NCI-H1105 treated with DMSO at 0.1 percent for 48 hours (cell line): ENCODE measurements around the gene PAX6.

Source experiments
- DNase-seq: peaks from one replicate; lab custom pipeline; 2025; lab: John Stamatoyannopoulos, UW

PAX6 gene

DNA sequence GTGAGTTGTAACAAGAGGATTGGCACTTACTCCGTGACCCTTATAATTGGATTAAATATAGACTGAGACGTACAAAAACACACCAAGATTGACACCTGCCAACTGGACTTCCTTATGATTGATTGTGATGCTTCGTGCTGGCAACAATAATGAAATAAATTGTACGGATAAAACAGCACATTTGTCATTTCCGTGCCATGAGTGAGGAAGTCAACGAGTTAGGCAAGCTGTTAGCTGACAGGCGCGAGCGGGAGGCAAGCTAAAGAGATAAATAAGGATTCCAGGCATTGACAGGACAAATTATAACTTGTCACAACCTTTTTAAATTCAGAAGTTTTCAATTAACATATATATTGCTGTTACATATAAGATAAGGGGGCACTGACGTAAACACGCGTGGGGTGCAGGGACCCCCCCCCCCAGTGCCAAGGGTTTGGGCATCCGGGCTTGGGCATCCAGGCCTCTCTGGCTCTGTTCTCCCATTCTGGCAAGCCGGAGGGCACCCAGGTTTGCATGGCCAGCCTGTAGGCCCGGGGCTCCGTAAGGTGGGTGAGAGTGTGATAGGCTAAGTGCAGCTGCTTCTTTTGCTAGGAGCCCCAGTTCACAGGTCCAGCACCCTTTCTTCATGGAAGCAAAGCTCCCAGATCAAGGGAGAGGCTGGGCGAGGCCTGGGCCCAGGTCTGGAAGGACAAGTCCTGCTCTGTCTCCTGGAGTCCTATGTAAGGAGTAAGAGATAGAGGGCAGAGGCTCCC is 11.2 kb upstream of the PAX6 start:
- no peak for DNase-seq

DNA sequence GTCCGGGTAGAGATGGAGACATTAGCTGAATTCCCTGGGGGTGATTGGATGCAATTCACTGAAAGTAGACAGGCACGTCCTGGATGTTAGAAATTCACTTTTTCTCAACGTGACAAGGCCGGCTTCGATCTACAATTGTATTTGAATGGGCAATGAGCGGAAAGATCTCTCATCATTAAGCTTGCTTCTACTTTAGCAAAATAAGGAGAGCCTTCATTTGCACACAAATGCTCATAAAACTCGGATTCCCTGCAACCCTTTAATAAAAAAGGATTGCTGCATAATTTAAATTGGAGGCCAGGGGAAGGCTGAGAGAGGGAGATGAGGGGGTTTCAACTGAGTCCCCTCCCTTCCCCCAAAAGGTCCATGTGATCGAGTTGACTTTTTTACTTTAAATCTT is 10.6 kb upstream of the PAX6 start:
- DNase-seq: no peak

DNA sequence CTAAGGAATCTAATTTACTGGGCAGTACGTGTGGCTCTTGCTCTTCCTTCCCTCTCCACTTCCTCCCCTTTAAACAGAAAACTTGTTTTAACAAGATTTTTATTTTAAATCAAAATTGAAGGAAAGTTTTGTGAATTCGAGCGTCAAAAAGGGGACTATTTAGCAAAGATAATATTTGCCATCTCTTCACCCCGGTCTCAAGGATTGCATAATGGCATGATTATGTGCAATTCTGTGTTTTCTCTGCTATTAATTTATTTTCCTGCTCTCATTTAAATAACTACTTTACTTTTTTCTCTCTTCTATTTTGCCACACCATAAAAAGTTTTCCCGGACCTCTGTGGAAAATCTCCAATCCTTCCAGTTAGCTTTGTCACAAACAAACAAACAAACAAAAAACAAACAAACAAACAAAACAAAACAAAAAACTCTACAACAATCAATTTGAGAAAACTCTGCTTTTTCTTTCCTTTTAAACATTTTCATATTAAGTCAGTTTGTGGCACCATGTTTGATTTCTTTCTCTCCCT is 10.2 kb upstream of the PAX6 start:
- no peak for DNase-seq

DNA sequence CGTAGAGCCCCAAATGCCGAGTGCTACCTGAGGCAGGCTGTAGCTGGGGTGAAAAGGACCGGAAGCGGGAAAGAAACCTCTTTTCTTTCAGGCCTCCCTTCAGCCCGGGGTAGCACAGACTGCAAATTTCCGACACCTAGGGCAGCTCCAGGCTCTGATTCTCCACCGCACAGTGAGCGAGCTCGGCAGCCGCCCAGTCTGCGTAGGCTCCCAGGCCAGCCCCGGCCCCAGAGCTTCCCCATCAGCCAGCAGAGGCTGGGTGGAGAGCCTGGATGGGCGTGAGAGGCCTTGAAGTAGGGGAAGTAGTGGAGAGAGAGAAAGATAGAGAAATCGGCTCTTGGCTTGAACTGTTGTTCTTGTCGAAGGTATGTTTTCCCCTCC is 9.3 kb upstream of the PAX6 start:
- no peak for DNase-seq

DNA sequence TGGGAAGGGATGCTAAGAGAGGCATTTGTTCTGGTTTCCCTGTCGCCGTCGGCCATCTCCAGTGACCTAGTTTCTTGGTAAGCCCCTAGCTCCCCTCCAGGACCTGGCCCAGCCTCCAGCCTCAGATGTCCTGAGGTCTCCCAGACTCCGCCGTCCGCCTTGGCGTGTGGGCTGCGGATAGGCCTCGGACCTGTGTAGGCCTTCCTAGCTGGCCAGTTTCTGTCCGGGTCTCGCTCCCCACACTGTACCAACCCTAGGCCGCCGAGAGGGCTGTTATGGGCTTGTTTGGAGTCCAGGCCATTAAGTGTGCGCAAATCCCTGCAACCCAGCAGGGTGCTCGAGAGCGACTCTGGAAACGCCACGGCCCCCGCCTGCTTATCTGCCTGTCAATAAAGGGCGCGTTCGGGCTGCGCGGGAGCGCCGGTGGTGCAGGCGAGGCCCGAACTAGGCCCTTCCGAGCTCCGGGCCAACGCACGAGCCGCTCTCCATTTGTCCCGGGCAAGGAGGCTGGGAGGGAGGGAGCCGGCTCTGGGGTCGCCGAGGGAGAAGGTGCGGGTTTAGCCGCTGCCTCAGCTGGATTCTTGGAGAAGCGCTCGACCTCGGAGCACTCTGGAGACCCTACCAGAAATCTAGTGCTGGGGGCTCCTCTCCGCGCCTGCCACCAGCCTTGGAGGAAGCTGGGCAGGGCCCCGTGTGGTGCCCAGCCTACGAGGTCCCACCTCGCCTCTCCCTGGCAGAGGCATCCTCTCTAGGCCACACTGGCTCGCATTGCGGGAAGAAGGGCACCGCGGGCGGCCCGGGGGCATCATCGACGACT is 8.7 kb upstream of the PAX6 start:
- DNase-seq: no peak

DNA sequence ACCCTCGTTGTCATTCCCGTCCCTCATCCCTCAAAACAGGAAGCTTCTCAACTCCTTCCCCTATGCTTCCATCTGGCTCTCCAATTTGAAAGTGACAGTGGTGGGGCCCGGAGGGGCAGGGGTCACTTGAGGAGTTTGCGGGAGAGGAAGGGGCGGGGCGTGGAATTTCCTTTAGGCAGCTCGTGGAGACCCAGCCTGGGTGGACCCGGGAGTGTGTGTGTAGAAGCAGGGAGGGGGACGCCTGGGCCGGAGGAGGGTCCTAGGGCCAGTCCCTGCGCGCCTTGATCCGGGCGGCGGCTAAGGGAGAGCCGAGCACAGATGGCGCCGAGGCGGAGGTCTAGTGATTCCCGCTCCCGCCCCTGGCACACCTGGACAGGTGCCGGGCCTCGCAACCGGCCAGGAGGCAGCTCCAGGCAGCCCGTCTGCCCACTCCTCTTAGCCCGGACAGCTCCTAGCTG is 7.8 kb upstream of the PAX6 start:
- DNase-seq: no peak

DNA sequence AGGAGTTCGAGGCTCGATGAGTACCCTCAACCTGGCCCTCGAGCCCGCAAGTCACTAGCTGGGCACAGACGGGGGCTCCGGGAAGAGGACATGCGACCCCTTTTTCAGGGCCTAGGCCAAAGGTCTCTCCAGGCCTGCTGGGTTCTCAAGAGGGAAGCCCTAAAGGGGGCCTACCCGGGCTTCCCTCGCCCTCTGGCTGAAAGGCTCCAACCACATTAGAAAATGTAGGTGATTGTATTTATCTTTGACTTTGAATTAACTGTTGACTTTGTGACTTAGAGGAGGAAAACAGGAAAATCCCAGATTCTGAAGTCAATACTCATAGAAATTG is 7.3 kb upstream of the PAX6 start:
- no peak for DNase-seq

DNA sequence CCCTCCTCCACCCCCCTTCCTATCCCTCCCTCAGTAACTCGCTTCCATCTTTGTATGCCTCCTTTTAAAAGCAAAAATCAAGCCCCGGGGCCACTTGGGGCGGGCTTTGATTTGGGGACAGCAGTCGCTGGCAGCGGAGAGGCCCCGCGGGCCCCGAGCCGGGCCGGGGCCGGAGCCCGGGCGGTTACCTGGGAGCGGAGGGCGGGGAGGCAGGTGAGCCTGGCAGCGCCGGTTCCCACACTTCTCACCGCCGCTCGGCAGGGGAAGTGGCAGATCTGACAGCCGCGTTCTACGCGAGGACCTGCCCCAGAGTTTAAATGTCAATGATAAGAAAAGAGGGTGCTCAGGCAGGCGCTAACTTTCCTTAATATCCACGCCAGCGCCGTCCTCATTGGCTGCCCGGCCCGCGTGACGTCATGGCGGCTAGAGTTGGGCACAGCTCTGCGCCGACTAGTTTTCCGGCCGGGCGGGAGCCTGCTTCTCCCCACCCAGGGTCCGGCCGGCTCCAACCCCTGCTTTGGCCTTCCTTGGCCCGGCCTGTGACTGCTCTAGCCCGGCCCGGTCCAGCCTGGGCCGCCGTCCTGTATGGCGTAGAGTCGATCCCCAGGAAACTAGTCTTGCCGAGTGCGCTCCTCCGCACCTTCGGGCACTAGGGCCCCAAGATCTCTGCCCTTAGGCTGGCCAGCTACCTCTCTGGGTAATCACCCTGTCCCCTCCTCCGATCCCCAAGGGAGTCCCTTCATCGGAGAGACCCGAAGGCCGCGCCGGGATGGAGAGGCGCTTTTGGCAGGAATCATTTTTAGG is 6.7 kb upstream of the PAX6 start:
- no peak for DNase-seq

DNA sequence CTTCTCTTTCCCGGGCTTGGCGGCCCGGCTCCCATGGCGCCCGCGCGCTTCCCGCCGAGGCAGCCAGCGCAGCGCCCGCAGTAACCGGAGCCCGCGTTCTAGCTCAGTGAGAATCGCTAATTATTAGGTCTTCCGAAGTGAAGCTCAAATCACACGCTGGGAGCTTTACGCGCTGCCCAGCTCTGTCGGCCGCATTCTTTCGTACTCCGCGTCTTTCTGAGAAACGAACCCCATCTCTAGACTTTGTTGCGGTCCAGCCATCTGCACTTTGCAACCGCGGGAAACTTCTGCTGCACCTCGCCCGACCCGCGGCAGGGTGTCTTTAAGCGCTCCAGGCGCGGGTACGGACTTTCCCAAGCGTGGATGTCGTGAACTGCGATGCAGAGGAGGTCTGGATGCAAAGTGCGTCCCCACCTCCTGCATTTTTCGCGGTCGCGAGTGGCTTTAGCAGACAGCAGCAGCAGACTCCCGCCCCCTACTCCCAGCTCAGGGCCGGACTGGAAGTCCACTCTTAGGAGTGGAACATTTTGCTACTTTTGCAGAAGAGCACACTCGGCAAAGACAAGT is 6.0 kb upstream of the PAX6 start:
- peak; percentile 39 for DNase-seq

DNA sequence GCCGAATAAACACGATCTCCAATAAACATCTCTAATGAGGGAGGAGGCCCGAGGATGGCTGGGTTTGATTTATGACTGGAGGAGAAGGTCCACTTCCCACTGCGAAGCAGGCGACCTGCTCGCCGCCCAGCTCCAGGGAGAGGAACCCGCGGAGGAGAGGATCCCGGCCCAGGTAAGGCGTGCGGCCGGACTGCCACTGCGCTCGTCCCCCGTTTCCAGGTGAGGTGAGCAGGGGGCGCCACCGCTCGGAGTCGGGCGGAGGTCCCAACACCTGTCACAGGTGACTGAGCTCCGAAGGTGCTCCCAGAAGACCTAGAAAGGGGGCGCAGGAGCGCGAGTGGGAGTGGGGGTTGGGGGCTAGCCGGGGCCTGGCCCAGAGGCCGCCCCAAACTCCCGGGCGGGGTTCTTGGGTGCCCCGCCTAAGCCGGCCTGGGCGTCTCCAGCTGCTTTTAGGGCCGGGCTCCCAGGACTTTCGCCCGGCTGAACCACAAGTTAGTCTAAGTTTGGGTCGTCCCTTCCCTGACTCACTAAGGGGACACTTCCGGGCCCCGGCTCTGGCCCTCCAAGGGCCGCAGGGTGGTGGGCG is 5.4 kb upstream of the PAX6 start:
- DNase-seq: peak; percentile 29

DNA sequence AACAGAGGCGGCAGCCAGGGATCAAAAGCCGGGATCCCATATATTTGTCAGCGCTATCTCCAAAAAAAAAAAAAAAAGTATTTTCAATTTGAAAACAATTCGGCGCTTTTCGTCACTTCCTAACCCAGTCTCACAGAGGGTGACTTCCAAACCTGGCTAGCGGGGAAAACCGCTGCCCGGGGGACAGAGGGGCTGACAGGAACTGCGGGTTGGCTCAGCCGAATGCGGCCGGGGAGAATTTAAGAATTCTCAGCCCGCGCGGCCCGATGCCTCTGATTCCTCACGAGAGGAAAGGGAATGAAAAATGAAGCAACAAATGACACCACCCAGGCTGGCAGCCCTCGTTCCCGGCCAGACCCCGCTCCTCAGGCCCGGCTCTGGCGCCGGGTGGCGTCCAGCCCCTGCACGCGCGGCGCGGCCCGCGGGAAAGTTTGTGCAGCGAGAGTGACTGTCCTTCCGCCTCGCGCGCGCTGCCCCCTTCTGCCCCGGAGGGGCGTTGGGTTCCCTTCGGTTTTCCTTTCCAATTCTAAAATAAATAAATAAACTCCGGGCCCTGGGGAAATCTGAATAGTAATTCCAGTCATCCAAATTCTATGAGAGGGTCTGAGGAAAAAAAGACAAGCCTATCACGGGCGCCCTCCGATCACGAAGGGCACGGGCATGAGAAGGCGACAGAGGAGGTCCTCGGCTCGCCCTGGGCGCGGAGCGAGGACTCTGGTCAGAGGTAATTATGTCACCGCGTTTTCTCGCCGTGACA is 4.8 kb upstream of the PAX6 start:
- DNase-seq: no peak

DNA sequence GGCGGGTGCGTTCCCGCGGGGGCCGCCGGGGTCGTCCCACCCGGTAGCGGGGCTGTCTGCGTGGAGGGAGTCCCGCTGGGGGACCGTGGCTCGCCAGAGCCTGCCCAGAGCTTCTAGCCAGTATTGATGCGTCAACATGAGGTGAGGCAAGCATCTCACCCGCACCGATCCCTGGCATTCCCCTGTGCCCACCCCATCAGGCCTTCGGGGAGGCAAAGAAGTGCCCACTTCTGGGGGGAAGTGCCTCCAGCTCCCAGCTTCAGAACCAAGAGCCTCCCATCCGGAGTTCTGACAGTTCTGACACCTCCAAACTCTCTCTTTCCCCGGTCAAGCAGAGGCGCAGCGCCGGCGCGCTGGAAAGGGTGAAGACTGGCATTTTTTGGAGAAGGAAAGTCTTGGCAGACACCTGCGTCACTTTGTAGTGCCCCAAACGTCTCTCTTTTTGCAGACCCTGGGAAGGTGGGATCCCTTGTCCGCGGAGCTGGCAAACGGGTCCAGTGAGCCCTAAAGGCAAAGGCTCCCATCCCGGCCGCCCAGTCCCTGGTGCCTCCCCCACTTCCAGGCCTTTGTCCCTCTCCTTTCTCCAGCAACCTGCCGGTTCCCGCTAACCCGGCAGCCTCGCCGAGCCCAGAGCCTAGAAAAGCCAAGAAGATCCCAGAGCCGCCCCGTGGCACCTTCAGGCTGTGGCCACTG is 3.2 kb upstream of the PAX6 start:
- DNase-seq: no peak

DNA sequence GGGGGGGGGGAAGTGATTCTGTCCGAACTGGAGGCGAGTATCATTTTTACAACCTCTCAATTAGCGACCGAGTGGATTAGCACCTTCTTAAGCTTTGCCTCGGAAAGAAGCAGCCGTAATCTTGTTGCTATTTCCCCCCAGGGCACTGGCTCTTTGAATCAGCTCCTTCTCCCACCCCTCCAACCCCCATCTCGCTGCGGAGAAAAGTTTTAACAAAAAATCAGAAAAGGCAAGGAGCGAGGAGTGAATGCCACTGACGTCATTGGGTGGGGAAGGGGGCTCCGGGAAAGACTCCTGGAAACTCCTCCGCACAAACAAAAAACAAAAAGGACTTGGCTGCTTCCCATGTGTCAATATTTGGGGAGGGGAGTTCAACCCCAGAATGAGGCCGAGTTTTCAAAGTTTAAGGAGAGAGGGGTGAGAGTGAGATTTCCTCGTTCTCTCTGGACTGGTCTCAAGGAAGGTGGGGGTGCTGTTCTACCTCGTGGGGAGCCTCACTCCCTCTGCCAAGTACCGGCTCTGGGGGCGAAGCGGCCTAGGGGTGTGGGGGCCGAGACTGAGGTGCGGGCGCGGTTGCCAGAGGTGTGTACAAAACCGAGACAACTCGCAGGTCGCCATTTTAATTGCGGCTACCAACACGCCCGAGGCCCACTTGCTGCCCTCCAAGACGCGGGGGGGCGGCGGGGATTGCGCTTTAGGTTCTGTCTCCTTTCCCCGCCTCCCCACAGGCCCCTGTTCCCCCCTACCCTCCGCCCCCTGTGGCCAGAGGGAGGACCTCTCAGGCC is 2.5 kb upstream of the PAX6 start:
- no peak for DNase-seq

DNA sequence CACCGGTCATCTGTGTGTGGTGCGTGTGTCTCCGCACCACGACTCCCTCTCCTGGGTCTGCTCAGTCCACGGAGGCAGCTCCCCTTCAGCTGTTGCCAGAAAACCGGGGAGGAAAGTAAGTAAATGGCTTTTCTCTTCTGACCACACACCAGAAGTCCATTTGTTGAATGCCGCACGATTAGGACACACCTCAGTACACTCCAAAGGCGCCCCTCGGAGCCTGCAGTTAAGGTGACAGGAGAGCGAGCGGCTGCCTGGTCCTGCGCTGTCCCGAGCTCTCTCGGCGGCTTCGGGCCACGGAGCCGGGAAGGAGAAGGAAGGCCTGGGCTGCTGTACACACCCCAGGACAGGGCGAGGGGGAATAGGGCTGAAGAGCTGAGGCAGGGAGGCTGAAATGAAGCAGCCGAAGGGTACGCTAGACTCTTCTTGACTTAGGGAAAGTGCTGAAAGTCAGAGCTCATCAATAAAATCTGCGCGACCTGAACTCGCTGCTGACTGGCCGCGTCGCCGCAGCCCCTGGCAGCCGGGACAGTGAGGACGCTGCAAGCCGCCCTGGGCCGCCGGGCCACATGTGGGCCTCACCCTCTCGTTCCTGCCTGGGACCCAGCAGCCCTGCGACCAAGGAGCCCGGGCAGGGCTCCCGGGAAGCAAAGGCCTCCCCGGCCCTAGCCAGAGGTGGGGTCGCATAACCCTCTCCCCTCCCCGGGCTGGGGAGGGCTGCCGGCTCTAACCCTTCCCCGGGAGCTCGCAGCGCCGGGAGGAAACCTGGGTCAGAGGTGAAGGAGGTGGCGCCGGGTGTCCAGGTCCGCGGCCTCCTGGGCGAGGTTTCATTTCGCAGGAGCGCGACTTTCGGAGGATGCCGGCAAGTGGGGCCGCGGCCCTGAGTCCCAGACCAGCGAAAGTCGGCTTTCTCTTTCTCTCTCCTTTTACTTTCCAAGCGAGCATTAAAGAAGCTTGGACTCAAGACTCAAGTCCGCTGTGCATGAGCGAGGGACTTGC is 1.6 kb upstream of the PAX6 start:
- peak; percentile 36 for DNase-seq

DNA sequence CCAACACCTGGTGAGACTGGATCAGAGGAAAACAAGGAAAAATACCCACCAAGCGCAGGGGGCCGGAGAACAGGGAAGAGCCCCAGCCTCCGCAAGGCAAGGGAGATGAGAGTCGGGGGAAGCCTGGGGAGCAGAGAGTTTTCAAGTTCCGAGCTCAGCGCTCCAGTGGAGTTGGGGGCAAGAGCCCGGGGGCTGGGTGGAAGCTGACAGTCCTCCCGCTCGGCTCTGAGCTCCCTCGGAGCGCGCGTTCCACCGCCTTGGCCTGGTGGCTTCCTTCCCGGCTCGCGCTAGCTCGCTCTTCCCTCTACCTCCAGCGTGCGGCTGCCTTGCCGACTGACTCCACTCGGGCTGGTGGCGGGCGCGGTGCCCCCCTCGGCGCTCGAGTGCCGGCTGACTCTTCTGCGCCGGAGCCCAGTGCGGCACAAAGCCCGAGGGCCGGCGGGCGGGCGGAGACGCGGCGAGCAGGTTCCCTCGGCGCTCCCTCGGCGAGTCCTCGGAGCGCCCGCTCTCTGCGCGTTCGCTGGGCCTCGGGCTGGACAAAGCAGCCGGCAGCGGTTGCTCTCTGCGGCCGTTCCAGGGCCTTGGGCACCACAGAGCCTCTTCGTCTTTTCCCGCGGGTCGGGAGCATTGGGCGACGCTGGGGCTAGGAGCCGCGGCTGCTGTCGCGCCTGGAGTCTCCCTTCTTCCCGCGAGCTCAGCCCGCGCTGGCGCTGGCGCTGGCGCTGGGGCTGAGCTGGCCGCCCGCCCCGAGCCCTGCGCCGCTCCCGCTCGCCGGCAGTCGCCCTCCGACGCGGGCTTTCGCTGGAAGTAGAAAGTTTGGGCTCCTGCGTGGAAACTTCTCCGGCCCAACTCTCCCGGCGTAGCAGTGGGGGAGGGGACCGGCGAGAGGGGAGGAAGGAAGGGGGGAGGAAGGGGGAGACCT is 1.0 kb downstream of the PAX6 start:
- peak; percentile 45 for DNase-seq

DNA sequence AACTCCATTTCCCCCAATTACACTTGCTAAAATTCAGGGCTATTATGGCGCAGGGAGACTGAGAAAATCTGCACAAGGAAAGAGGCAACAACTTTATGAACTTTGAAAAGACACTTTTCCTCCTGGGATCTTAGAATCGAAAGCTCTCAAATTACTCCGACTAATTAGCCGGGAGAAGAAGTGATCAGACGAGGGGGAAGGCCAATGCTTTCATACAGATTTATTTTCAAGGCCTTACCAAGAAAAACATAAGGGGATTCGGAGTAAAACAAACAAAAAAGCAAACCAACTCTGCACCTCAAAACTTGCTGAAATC is 1.6 kb downstream of the PAX6 start:
- no peak for DNase-seq

DNA sequence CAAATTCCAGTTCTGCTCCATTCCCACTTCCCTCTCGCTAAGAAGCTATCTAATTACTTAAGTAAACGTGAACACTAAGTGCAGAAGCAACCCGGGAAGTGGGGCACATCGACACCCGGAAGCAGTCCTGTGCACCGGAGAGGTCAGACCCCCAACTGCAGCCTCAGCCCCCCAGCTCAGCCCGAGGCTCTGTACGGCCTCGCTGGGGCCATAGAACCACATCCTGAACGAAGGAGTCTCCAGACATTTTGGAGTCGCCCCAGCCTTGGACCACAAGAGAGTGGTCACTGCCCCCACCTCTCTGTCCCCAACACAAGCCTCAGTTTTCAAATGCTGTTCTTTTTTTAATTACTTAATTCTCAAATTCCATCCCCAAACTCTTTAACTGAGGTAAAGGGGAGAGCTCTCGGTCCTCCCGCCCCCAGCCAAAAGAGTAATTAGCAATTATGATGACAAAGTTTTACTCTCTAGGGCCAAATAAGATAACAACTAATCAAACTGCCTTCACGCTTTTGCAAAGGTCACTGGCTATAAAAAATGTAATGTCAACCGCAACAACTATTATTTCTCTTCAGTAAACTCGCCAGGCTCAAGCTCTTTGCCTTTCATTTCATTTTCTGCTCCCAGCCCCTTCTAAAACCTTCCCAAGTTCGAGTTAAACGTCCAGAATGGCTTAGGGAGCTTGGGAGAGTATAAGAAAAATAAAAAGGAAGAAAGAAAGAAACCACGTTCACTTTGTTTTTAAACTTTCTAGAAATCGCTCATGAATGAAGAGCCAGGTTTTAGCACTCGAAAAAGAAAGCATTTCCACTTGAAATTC is 2.2 kb downstream of the PAX6 start:
- DNase-seq: no peak
